NCI-H1048 (cell line): ENCODE measurements around the gene TENT5C.
"Not testable (repeated sequence)": the region's sequence is repeated elsewhere in the genome, so short reads cannot be mapped to it uniquely, and the experiment has no call there.

ENCODE experiments used
- DNase-seq: peaks from one replicate; lab custom pipeline; 2025; lab: John Stamatoyannopoulos, UW

TENT5C gene

GRCh38 chr1:117605774-117606648 lies at the start of gene TENT5C:
TSS of gene TENT5C (plus strand) at chr1:117606048. CDS start at chr1:117622869, 16,821 bp downstream.
- DNase-seq, result peak; percentile 92

- no peak for DNase-seq
These were observed 49.5 kb upstream of the TENT5C start for GRCh38 chr1:117556341-117556740.

- no peak for DNase-seq
These were observed 48.9 kb upstream of the TENT5C start for GRCh38 chr1:117556976-117557375.

GRCh38 chr1:117558451-117558850 lies 47.4 kb upstream of the TENT5C start:
- DNase-seq, result not testable (repeated sequence)

GRCh38 chr1:117559139-117559538 lies 46.7 kb upstream of the TENT5C start:
- DNase-seq, result no peak

GRCh38 chr1:117559985-117560384 lies 45.9 kb upstream of the TENT5C start:
- no peak for DNase-seq

GRCh38 chr1:117561071-117561470 lies 44.8 kb upstream of the TENT5C start:
- no peak for DNase-seq

- no peak for DNase-seq
These were observed 44.3 kb upstream of the TENT5C start for GRCh38 chr1:117561551-117561950.

- no peak for DNase-seq
These were observed 43.0 kb upstream of the TENT5C start for GRCh38 chr1:117562581-117563491.

- no peak for DNase-seq
These were observed 42.4 kb upstream of the TENT5C start for GRCh38 chr1:117563492-117563875.

- no peak for DNase-seq
These were observed 41.4 kb upstream of the TENT5C start for GRCh38 chr1:117564227-117565075.

- DNase-seq, result no peak
These were observed 40.7 kb upstream of the TENT5C start for GRCh38 chr1:117565076-117565556.

GRCh38 chr1:117565745-117566455 lies 39.9 kb upstream of the TENT5C start:
- DNase-seq, result no peak

- DNase-seq, result no peak
These were observed 39.3 kb upstream of the TENT5C start for GRCh38 chr1:117566556-117566955.

- no peak for DNase-seq
These were observed 38.4 kb upstream of the TENT5C start for GRCh38 chr1:117567435-117567834.

- no peak for DNase-seq
These were observed 37.9 kb upstream of the TENT5C start for GRCh38 chr1:117567976-117568375.

GRCh38 chr1:117568999-117569398 lies 36.8 kb upstream of the TENT5C start:
- no peak for DNase-seq

- no peak for DNase-seq
These were observed 36.0 kb upstream of the TENT5C start for GRCh38 chr1:117569856-117570255.

GRCh38 chr1:117570988-117571409 lies 34.8 kb upstream of the TENT5C start:
- DNase-seq, result no peak

- no peak for DNase-seq
These were observed 34.4 kb upstream of the TENT5C start for GRCh38 chr1:117571496-117571895.

- DNase-seq, result no peak
These were observed 33.3 kb upstream of the TENT5C start for GRCh38 chr1:117572546-117572945.
